NCI-H1436 treated with DMSO at 0.1 percent for 48 hours (cell line): ENCODE results near the gene CYP1A2.

Experiments used
- DNase-seq: peaks from one replicate; lab custom pipeline; 2025; lab: John Stamatoyannopoulos, UW

The CYP1A2 gene

GRCh38 chr15:74789171-74789631 is 40.6 kb downstream of the CYP1A2 start:
- DNase-seq = no peak

GRCh38 chr15:74789741-74790079 is 41.1 kb downstream of the CYP1A2 start:
- DNase-seq = no peak

GRCh38 chr15:74790080-74790916 is 41.7 kb downstream of the CYP1A2 start:
- no peak for DNase-seq

- no peak for DNase-seq
These were observed 42.4 kb downstream of the CYP1A2 start for GRCh38 chr15:74791007-74791406.

- DNase-seq = no peak
These were observed 43.0 kb downstream of the CYP1A2 start for GRCh38 chr15:74791667-74792066.

GRCh38 chr15:74792227-74793016 is 43.8 kb downstream of the CYP1A2 start:
- no peak for DNase-seq

- DNase-seq = no peak
These were observed 44.7 kb downstream of the CYP1A2 start for GRCh38 chr15:74793135-74794028.

GRCh38 chr15:74794248-74794969 is 45.8 kb downstream of the CYP1A2 start:
- no peak for DNase-seq

GRCh38 chr15:74794970-74795349 is 46.3 kb downstream of the CYP1A2 start:
- DNase-seq = no peak

- no peak for DNase-seq
These were observed 47.5 kb downstream of the CYP1A2 start for GRCh38 chr15:74795966-74796625.

GRCh38 chr15:74798388-74799254 is 50.0 kb downstream of the CYP1A2 start:
- DNase-seq = no peak

GRCh38 chr15:74799255-74799855 is 50.7 kb downstream of the CYP1A2 start:
- DNase-seq = no peak

GRCh38 chr15:74799856-74800558 is 51.4 kb downstream of the CYP1A2 start:
- no peak for DNase-seq

GRCh38 chr15:74800559-74801094 is 52.0 kb downstream of the CYP1A2 start:
- no peak for DNase-seq

GRCh38 chr15:74801311-74801997 is 52.8 kb downstream of the CYP1A2 start:
- DNase-seq = no peak

- DNase-seq = no peak
These were observed 53.6 kb downstream of the CYP1A2 start for GRCh38 chr15:74802290-74802689.

- DNase-seq = no peak
These were observed 54.3 kb downstream of the CYP1A2 start for GRCh38 chr15:74802862-74803447.

GRCh38 chr15:74804935-74805334 is 56.3 kb downstream of the CYP1A2 start:
- no peak for DNase-seq
